H1 (cell line): Measurements from ENCODE around the gene THBS3. TPM values are rescaled to one million over a fixed set of nuclear protein-coding genes. Genes with fewer than 3 reads are reported as not detected.

ENCODE experiments used
- YY1 ChIP-seq: IDR thresholded peaks from 2 replicates; pipeline ENCODE4 v1.6.1; 2011; ENCODE audit warnings: low read depth, mild to moderate bottlenecking, low read length
- polyA plus RNA-seq, 7 experiments: library from polyadenylated mRNA; depleted of rRNA in 3 of 7; stranded (reverse) in 5 of 7; unstranded in 2 of 7; fragments of >200 nt in 5 of 7; fragments of 200-250 nt in 2 of 7; gene quantifications; 1 replicate in 5 of 7; 2 replicates in 1 of 7; 4 replicates in 1 of 7; pipeline versions ENCODE4 v1.2.1 to v1.2.3, GENCODE V29; 2011 to 2013; ENCODE audit warnings: missing spikeins in 2 of 7, mixed read lengths in 2 of 7
- total RNA-seq: library from RNA; stranded (reverse); fragmentation: NEBNext Ultra II Directional; extraction: Animal tissue kit (Norgen Biotek cat#: 25700); gene quantifications from 2 replicates; pipeline ENCODE4 v1.2.1, GENCODE V29; 2021

THBS3 gene
- total and polyA plus RNA-seq, 2 of the 8 experiments (the other 6 are each of a cell fraction or from before 2014, with no cell fraction given) = 3.0 to 3.5 TPM

GRCh38 chr1:155251566-155251965 lies 43.9 kb upstream of the THBS3 start (continued):
- no peak for TF ChIP-seq YY1
- TF ChIP-seq, all 59 proteins: peak for 0
